Progenitor cell of endocrine pancreas (in vitro differentiated cells): ENCODE measurements around the gene CDH1. TPM values are rescaled to one million over a fixed set of nuclear protein-coding genes. Genes with fewer than 3 reads are reported as not detected.

Experiments used
- DNase-seq: peaks from one replicate; pipeline ENCODE4 v3.0.0; 2021; ENCODE audit warnings: low spot score; ENCODE audit not compliant: unreplicated experiment
- H3K27ac Mint-ChIP-seq: 2 replicates; pipeline ENCODE4 v1.8.0; 2021; ENCODE audit warnings: mild to moderate bottlenecking, moderate library complexity, mixed read lengths
- H3K27me3 Mint-ChIP-seq: 2 replicates; pipeline ENCODE4 v1.8.0; 2021; ENCODE audit warnings: mixed read lengths
- H3K36me3 Mint-ChIP-seq: 2 replicates; pipeline ENCODE4 v1.8.0; 2022; ENCODE audit warnings: mixed read lengths; ENCODE audit not compliant: insufficient read depth
- H3K4me1 Mint-ChIP-seq: 2 replicates; pipeline ENCODE4 v1.8.0; 2021; ENCODE audit warnings: low read depth, mixed read lengths
- H3K4me3 Mint-ChIP-seq: 2 replicates; pipeline ENCODE4 v1.8.0; 2021; ENCODE audit warnings: low read depth, mild to moderate bottlenecking, moderate library complexity, mixed read lengths
- H3K9me3 Mint-ChIP-seq: 2 replicates; pipeline ENCODE4 v1.8.0; 2021; ENCODE audit warnings: low read depth, mixed read lengths
- total RNA-seq: library from RNA; stranded (reverse); gene quantifications from 2 replicates; pipeline ENCODE4 v1.2.1, GENCODE V29; 2021
- TF ChIP-seq, protein P1 (sequence below): fragments of 200-600 bp; sonication (generic); IDR thresholded peaks from one replicate; pipeline ENCODE4 v1.5.0; 2021; ENCODE audit warnings: antibody characterized with exemption, mild to moderate bottlenecking; ENCODE audit not compliant: unreplicated experiment

CDH1 gene
- total RNA-seq, 1 donor from 2014 or later: 586 TPM

DNA sequence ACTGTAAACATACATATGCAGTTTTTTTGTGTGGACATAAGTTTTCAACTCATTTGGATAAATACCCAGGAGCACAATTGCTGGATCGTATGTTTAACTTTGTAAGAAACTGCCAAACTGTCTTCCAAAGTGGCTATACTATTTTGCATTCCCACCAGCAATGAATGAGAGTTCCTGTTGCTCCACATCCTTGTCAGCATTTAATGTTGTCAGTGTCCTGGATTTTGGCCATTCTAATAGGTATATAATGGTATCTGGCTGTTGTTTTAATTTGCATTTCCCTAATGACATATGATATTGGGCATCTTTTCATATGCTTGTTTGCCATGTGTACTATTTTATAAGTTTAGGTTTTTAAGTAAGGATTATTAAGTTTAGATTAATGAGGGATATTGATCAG, 120.4 kb downstream of the CDH1 start:
- Mint-ChIP-seq H3K27ac (no peak overlapping the region), H3K27me3 (no peaks in the 10 kb centered on the region), H3K4me1 (no peaks in the 10 kb centered on the region), H3K4me3 (no peak overlapping the region), H3K36me3 (peaks cover 2% of the 10 kb centered on the region), H3K9me3 (peaks cover 3% of the 10 kb centered on the region)
- TF ChIP-seq, protein P1, sequence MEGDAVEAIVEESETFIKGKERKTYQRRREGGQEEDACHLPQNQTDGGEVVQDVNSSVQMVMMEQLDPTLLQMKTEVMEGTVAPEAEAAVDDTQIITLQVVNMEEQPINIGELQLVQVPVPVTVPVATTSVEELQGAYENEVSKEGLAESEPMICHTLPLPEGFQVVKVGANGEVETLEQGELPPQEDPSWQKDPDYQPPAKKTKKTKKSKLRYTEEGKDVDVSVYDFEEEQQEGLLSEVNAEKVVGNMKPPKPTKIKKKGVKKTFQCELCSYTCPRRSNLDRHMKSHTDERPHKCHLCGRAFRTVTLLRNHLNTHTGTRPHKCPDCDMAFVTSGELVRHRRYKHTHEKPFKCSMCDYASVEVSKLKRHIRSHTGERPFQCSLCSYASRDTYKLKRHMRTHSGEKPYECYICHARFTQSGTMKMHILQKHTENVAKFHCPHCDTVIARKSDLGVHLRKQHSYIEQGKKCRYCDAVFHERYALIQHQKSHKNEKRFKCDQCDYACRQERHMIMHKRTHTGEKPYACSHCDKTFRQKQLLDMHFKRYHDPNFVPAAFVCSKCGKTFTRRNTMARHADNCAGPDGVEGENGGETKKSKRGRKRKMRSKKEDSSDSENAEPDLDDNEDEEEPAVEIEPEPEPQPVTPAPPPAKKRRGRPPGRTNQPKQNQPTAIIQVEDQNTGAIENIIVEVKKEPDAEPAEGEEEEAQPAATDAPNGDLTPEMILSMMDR: no peak
- no peak for DNase-seq

DNA sequence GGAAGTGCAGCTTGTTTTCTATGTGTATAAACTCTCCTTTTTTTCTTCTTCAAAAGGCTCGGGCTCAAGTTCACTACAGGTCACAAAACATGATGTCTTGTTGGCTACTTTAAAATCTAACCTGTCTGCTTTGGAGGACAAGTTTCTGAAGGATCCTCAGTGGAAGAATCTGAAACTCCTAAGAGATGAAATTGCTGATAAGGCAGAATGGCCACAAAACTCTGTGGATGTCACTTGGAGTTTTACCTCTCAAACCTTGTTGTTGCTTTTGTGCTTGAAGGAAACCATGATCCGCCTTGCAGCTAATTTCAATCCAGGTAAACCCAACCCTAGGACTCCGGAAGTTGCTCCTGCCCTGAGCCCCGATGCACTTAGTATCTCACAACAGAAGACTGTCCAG, 122.7 kb downstream of the CDH1 start:
- no peaks in the 10 kb centered on the region for H3K4me1 Mint-ChIP-seq
- peaks cover 2% of the 10 kb centered on the region for H3K36me3 Mint-ChIP-seq
- TF ChIP-seq, protein P1: no peak
- H3K27me3 Mint-ChIP-seq: no peaks in the 10 kb centered on the region
- no peak overlapping the region for H3K27ac Mint-ChIP-seq
- no peak for DNase-seq
- H3K4me3 Mint-ChIP-seq: no peak overlapping the region
- peaks cover 3% of the 10 kb centered on the region for H3K9me3 Mint-ChIP-seq

DNA sequence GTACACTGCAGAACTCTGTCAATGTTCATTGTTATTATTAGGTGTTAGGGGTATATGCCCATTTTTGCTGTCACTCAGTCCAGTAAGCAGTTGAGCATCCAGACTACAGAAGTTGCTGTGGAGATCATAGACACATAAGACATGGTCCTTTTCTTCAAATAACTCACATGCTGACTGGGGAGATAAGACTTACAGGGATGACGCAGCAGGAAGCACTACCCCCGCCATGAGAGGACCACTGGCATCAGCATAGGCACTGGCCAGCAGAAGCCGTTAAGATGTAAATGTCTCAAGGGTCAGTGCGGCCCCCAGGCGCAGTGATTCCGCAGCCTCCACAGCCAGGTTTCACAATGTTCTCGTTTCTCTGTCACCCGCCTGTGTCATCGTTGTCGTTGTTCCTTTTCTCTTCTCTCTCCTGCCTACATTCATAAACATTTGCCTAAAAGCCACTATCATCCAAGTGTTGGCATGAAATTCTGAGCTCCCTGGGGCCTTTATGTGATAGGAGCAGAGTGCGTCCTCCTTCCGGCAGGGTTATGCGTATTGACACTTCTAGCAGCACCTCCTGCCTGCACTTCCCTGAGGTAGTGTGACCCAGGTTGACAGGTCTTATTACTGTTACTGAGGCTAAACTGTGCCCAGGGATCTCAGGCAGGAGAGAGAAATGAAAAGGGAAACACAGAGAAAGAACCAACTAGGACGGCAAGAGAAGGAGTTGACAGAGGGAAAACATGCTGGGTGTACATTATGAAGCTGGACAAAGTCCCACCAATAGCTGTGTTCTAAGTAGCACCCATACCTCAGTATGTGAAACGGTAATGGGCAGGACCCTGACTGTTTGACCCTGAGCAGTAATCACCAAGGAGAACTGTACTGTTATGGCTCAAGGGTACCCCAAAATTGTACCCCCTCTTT, 124.1 kb downstream of the CDH1 start:
- H3K9me3 Mint-ChIP-seq: peaks cover 3% of the 10 kb centered on the region
- H3K27ac Mint-ChIP-seq: no peak overlapping the region
- H3K27me3 Mint-ChIP-seq: no peaks in the 10 kb centered on the region
- TF ChIP-seq, protein P1: no peak
- DNase-seq: no peak
- H3K36me3 Mint-ChIP-seq: peaks cover 2% of the 10 kb centered on the region
- H3K4me1 Mint-ChIP-seq: no peaks in the 10 kb centered on the region
- H3K4me3 Mint-ChIP-seq: no peak overlapping the region

DNA sequence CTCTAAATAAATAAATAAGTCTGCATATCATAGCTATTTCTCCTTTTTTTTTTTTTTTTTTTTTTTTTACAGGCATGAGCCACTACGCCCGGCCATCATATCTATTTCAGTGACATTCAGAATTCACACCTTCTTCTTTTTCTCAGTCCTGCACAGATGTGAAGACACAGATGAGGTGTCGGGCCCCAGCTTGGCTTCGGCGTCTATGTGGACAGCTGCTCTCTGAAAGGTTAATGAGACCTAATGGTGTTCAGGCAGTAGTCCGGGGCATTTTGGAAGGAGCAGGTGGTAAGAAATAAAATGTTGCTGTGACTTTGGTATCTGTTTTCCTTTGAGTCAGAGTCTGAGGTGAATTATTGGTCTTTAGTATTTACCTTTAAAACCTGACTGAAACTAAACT, 129.8 kb downstream of the CDH1 start:
- H3K9me3 Mint-ChIP-seq: no peaks in the 10 kb centered on the region
- TF ChIP-seq, protein P1: no peak
- no peaks in the 10 kb centered on the region for H3K27me3 Mint-ChIP-seq
- no peak for DNase-seq
- H3K36me3 Mint-ChIP-seq: peaks cover 7% of the 10 kb centered on the region
- H3K4me1 Mint-ChIP-seq: peaks cover 2% of the 10 kb centered on the region
- no peak overlapping the region for H3K4me3 Mint-ChIP-seq
- no peak overlapping the region for H3K27ac Mint-ChIP-seq

DNA sequence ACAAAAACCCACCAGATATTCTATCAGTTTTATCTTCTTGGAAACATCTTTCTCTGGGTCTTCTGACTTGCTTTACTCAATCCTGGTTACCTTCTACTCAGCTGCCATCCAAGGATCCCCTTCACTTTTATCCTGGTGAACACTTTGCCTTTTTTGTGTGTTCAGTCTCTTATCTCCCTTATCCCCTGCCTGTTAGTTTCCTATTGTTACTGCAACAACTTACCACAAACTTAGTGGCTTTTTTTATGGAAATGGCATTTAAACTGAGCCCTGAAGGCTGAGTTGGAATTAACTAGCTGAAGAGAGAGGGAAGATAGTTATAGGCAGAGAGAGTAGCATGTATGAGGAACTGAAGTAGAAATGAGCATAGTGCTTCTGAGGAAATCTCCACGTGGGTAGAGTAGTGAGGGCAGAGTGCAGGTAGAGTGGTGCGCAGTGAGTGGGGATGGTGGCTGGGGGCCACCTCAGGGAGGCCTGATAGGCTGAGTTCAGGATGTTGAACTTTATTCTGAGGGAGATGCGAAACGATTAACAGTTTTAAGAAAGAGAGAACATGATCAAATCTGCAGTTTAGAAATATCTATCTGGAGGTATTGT, 132.5 kb downstream of the CDH1 start:
- no peak for DNase-seq
- H3K9me3 Mint-ChIP-seq: no peaks in the 10 kb centered on the region
- TF ChIP-seq, protein P1: no peak
- H3K36me3 Mint-ChIP-seq: peaks cover 10% of the 10 kb centered on the region
- H3K27me3 Mint-ChIP-seq: no peaks in the 10 kb centered on the region
- H3K27ac Mint-ChIP-seq: no peak overlapping the region
- no peak overlapping the region for H3K4me3 Mint-ChIP-seq
- peaks cover 3% of the 10 kb centered on the region for H3K4me1 Mint-ChIP-seq
